Activated CD4-positive, alpha-beta T cell treated with anti-CD3 and anti-CD28 coated beads for 36 hours (primary cell): ENCODE results near the gene LRRC51. TPM values are rescaled to one million over a fixed set of nuclear protein-coding genes. Genes with fewer than 3 reads are reported as not detected.
A peak's percentile ranks its signal among the peaks of the same experiment; 100 is the strongest.

Experiments used
- ATAC-seq: fragments of 200-7000 bp; cut with Tn5 transposase; one replicate; pipeline ENCODE4 v1.10.0; 2021; ENCODE audit warnings: mild to moderate bottlenecking, moderate library complexity
- CTCF ChIA-PET: fragments of 350-600 bp; sonication (Branson Sonifier 250); formaldehyde crosslinking; loops from one replicate; lab custom pipeline; 2021; ENCODE audit warnings: antibody characterized with exemption; lab: Charles Lee
- POLR2A ChIA-PET: fragments of 350-600 bp; sonication (Branson Sonifier 250); formaldehyde crosslinking; loops from one replicate; lab custom pipeline; 2021; ENCODE audit warnings: antibody characterized with exemption, inconsistent platforms; lab: Charles Lee
- DNase-seq: peaks from one replicate; pipeline ENCODE4 v3.0.0-alpha.2; 2020
- H3K27ac Mint-ChIP-seq: one replicate; pipeline ENCODE4 v1.8.0; 2021; ENCODE audit warnings: mixed read lengths
- H3K27me3 Mint-ChIP-seq: one replicate; pipeline ENCODE4 v1.8.0; 2021; ENCODE audit warnings: mixed read lengths
- H3K36me3 Mint-ChIP-seq: one replicate; pipeline ENCODE4 v1.8.0; 2021; ENCODE audit warnings: low read depth, mixed read lengths
- H3K4me1 Mint-ChIP-seq: one replicate; pipeline ENCODE4 v1.8.0; 2021; ENCODE audit warnings: mixed read lengths
- H3K4me3 Mint-ChIP-seq: one replicate; pipeline ENCODE4 v1.8.0; 2021; ENCODE audit warnings: mild to moderate bottlenecking, moderate library complexity, mixed read lengths
- H3K9me3 Mint-ChIP-seq: one replicate; pipeline ENCODE4 v1.8.0; 2021; ENCODE audit warnings: low read depth, mixed read lengths
- intact Hi-C, 2 experiments: fragments of 100-400 bp; cut with DNase I in 1 of 2; cut with micrococcal nuclease in 1 of 2; formaldehyde crosslinking; loops; one replicate each; pipeline versions ENCODE4 v1.14.2 to v1.15.1; 2022 to 2024; cut with DNase I, micrococcal nuclease
- total RNA-seq, 2 experiments: library from RNA; stranded (reverse); gene quantifications; one replicate each; pipeline ENCODE4 v1.2.3, GENCODE V29; 2021

The LRRC51 gene
- total RNA-seq, 2 experiments from 2014 or later, result 7.7 to 11.6 TPM

GRCh38 chr11:72085621-72086351 is 5.1 kb downstream of the LRRC51 start:
- intact Hi-C loops, result no loop called here

GRCh38 chr11:72088076-72088808 is 7.6 kb downstream of the LRRC51 start:
- ChIA-PET CTCF (interaction anchor here (5.4 kb wide), 1 partner anchor 63 kb away, joined by 40 read pairs; no protein-coding TSS in a partner anchor), POLR2A (no interaction called here)
- Mint-ChIP-seq H3K27ac (peak overlapping the region; percentile 39), H3K9me3 (no peaks in the 10 kb centered on the region), H3K36me3 (peaks cover 6% of the 10 kb centered on the region), H3K27me3 (no peaks in the 10 kb centered on the region), H3K4me1 (peaks cover 13% of the 10 kb centered on the region), H3K4me3 (no peak overlapping the region)
- peak; percentile 74 for ATAC-seq
- no peak for DNase-seq
- intact Hi-C loops, result no loop called here

More at GRCh38 chr11:72085621-72086351, 5.1 kb downstream of the LRRC51 start:
- ATAC-seq (no peak), DNase-seq (no peak)
- ChIA-PET POLR2A (interaction anchor here (0.9 kb wide), 1 partner anchor 48 kb away, joined by 3 read pairs; no protein-coding TSS in a partner anchor), CTCF (interaction anchor here (0.6 to 5.4 kb wide), 13 partner anchors 9 to 567 kb away, joined by 3 to 40 read pairs (median 4); partner anchors contain the start of gene ANAPC15)
- H3K4me3 Mint-ChIP-seq, result no peak overlapping the region
- H3K36me3 Mint-ChIP-seq, result peaks cover 7% of the 10 kb centered on the region
- H3K27ac Mint-ChIP-seq, result no peak overlapping the region
- H3K9me3 Mint-ChIP-seq, result no peaks in the 10 kb centered on the region
- peaks cover 23% of the 10 kb centered on the region for H3K4me1 Mint-ChIP-seq
- no peaks in the 10 kb centered on the region for H3K27me3 Mint-ChIP-seq

GRCh38 chr11:72091292-72091691 is 10.6 kb downstream of the LRRC51 start:
- intact Hi-C loops, result loop anchor here (1.0 to 5.0 kb wide), 3 partner anchors 66 to 114 kb away; no protein-coding TSS in a partner anchor
- POLR2A ChIA-PET, result no interaction called here
- H3K4me3 Mint-ChIP-seq, result no peak overlapping the region
- H3K4me1 Mint-ChIP-seq, result peaks cover 13% of the 10 kb centered on the region
- H3K27me3 Mint-ChIP-seq, result no peaks in the 10 kb centered on the region
- no peak overlapping the region for H3K27ac Mint-ChIP-seq
- no peaks in the 10 kb centered on the region for H3K9me3 Mint-ChIP-seq
- CTCF ChIA-PET, result interaction anchor here (0.6 to 5.7 kb wide), 22 partner anchors 9 to 164 kb away, joined by 3 to 89 read pairs (median 5); no protein-coding TSS in a partner anchor
- H3K36me3 Mint-ChIP-seq, result peaks cover 11% of the 10 kb centered on the region
- ATAC-seq (peak; percentile 90), DNase-seq (peak; percentile 82)

- Mint-ChIP-seq H3K4me3 (no peak overlapping the region), H3K9me3 (no peaks in the 10 kb centered on the region), H3K4me1 (peaks cover 32% of the 10 kb centered on the region), H3K36me3 (peaks cover 23% of the 10 kb centered on the region), H3K27me3 (no peaks in the 10 kb centered on the region), H3K27ac (no peak overlapping the region)
- intact Hi-C loops, result no loop called here
- ChIA-PET CTCF (interaction anchor here (2.0 kb wide), 1 partner anchor 74 kb away, joined by 7 read pairs; no protein-coding TSS in a partner anchor), POLR2A (interaction anchor here (0.5 to 1.7 kb wide), 2 partner anchors 10 to 14 kb away, joined by 3 to 7 read pairs; partner anchors contain the start of gene ANAPC15)
- DNase-seq (no peak), ATAC-seq (no peak)
Measured at GRCh38 chr11:72098741-72099140, 18.1 kb downstream of the LRRC51 start.

GRCh38 chr11:72100009-72100408 is 19.4 kb downstream of the LRRC51 start:
- Mint-ChIP-seq H3K27me3 (no peaks in the 10 kb centered on the region), H3K4me1 (peaks cover 38% of the 10 kb centered on the region), H3K9me3 (no peaks in the 10 kb centered on the region), H3K36me3 (peaks cover 21% of the 10 kb centered on the region), H3K27ac (no peak overlapping the region), H3K4me3 (no peak overlapping the region)
- intact Hi-C loops, result no loop called here
- ATAC-seq (no peak), DNase-seq (no peak)
- CTCF ChIA-PET, result interaction anchor here (2.0 to 3.7 kb wide), 2 partner anchors 9 to 75 kb away, joined by 7 to 27 read pairs; no protein-coding TSS in a partner anchor
- POLR2A ChIA-PET, result interaction anchor here (0.6 kb wide), 1 partner anchor 525 kb away, joined by 4 read pairs; no protein-coding TSS in a partner anchor

- H3K4me1 Mint-ChIP-seq, result peaks cover 38% of the 10 kb centered on the region
Measured at GRCh38 chr11:72100462-72100861, 19.8 kb downstream of the LRRC51 start.

GRCh38 chr11:72102162-72102561 is 21.5 kb downstream of the LRRC51 start:
- H3K36me3 Mint-ChIP-seq, result peaks cover 19% of the 10 kb centered on the region
- H3K4me3 Mint-ChIP-seq, result peak overlapping the region; percentile 97
- ATAC-seq (no peak), DNase-seq (no peak)
- intact Hi-C loops, result loop anchor here (1.0 to 2.0 kb wide), 4 partner anchors 39 to 315 kb away; partner anchors contain the start of genes RNF121 (in 1 of the 2) and XNDC1N (in 1 of the 2)
- peaks cover 38% of the 10 kb centered on the region for H3K4me1 Mint-ChIP-seq
- no peaks in the 10 kb centered on the region for H3K9me3 Mint-ChIP-seq
- H3K27ac Mint-ChIP-seq, result peak overlapping the region; percentile 95
- no peaks in the 10 kb centered on the region for H3K27me3 Mint-ChIP-seq
- ChIA-PET CTCF (interaction anchor here (0.5 to 3.7 kb wide), 6 partner anchors 9 to 76 kb away, joined by 3 to 27 read pairs (median 8); no protein-coding TSS in a partner anchor), POLR2A (interaction anchor here (0.7 to 1.1 kb wide), 2 partner anchors 24 to 174 kb away, joined by 3 read pairs; partner anchors contain the start of gene XNDC1N)

More at GRCh38 chr11:72100462-72100861, 19.8 kb downstream of the LRRC51 start:
- H3K36me3 Mint-ChIP-seq, result peaks cover 19% of the 10 kb centered on the region
- H3K9me3 Mint-ChIP-seq, result no peaks in the 10 kb centered on the region
- CTCF ChIA-PET, result interaction anchor here (1.1 to 3.7 kb wide), 4 partner anchors 10 to 123 kb away, joined by 3 to 27 read pairs (median 8); no protein-coding TSS in a partner anchor
- POLR2A ChIA-PET, result interaction anchor here (0.6 kb wide), 1 partner anchor 525 kb away, joined by 4 read pairs; no protein-coding TSS in a partner anchor
- intact Hi-C loops, result no loop called here
- DNase-seq (no peak), ATAC-seq (no peak)
- H3K4me3 Mint-ChIP-seq, result no peak overlapping the region
- H3K27me3 Mint-ChIP-seq, result no peaks in the 10 kb centered on the region
- peak overlapping the region; percentile 30 for H3K27ac Mint-ChIP-seq

- H3K27me3 Mint-ChIP-seq, result no peaks in the 10 kb centered on the region
- no peak for DNase-seq
- ChIA-PET CTCF (interaction anchor here (0.9 to 3.7 kb wide), 5 partner anchors 9 to 77 kb away, joined by 4 to 27 read pairs (median 8); no protein-coding TSS in a partner anchor), POLR2A (interaction anchor here (0.7 kb wide), 1 partner anchor 175 kb away, joined by 3 read pairs; the partner anchor contains the start of gene XNDC1N)
- H3K4me3 Mint-ChIP-seq, result peak overlapping the region; percentile 97
- no peak for ATAC-seq
- H3K36me3 Mint-ChIP-seq, result peaks cover 18% of the 10 kb centered on the region
- H3K27ac Mint-ChIP-seq, result peak overlapping the region; percentile 95
- no peaks in the 10 kb centered on the region for H3K9me3 Mint-ChIP-seq
- H3K4me1 Mint-ChIP-seq, result peaks cover 38% of the 10 kb centered on the region
- intact Hi-C loops, result loop anchor here (1.0 to 2.0 kb wide), 4 partner anchors 38 to 316 kb away; partner anchors contain the start of genes RNF121 (in 1 of the 2) and XNDC1N (in 1 of the 2)
Measured at GRCh38 chr11:72102631-72102945, 21.9 kb downstream of the LRRC51 start.

- peak within 1 kb of the TSS; percentile 97 for H3K4me3 Mint-ChIP-seq
- peaks cover 12% of the 10 kb centered on the region for H3K36me3 Mint-ChIP-seq
- peak within 1 kb of the TSS; percentile 95 for H3K27ac Mint-ChIP-seq
- H3K9me3 Mint-ChIP-seq, result no peaks in the 10 kb centered on the region
- ChIA-PET CTCF (interaction anchor here (2.7 to 3.7 kb wide), 2 partner anchors 12 to 77 kb away, joined by 10 to 27 read pairs; no protein-coding TSS in a partner anchor), POLR2A (interaction anchor here (0.7 kb wide), 1 partner anchor 175 kb away, joined by 3 read pairs; the partner anchor contains the start of gene XNDC1N)
- DNase-seq (peak; percentile 99), ATAC-seq (peak; percentile 98)
- H3K27me3 Mint-ChIP-seq, result no peaks in the 10 kb centered on the region
- intact Hi-C loops, result loop anchor here (1.0 to 2.0 kb wide), 9 partner anchors 9 to 331 kb away; partner anchors contain the start of genes ANAPC15 (in 2 of the 2), LRRC51 (in 2 of the 2), NUMA1 (in 2 of the 2) and XNDC1N (in 2 of the 2)
- H3K4me1 Mint-ChIP-seq, result peaks cover 38% of the 10 kb centered on the region
Measured at GRCh38 chr11:72102946-72103753, 22.5 kb downstream of the LRRC51 start, which contains the start of gene LAMTOR1. TSS of gene LAMTOR1 (minus strand) at chr11:72103297. CDS start at chr11:72103224, 73 bp downstream.
